ENCODE measurements around the gene TPCN2. TPM values are rescaled to one million over a fixed set of nuclear protein-coding genes. Genes with fewer than 3 reads are reported as not detected.

The TPCN2 gene
- total and polyA plus RNA-seq, 2 of the 4 experiments (the other 2 are of a cell fraction): 3.4 to 8.0 TPM

- TF ChIP-seq, protein P1, sequence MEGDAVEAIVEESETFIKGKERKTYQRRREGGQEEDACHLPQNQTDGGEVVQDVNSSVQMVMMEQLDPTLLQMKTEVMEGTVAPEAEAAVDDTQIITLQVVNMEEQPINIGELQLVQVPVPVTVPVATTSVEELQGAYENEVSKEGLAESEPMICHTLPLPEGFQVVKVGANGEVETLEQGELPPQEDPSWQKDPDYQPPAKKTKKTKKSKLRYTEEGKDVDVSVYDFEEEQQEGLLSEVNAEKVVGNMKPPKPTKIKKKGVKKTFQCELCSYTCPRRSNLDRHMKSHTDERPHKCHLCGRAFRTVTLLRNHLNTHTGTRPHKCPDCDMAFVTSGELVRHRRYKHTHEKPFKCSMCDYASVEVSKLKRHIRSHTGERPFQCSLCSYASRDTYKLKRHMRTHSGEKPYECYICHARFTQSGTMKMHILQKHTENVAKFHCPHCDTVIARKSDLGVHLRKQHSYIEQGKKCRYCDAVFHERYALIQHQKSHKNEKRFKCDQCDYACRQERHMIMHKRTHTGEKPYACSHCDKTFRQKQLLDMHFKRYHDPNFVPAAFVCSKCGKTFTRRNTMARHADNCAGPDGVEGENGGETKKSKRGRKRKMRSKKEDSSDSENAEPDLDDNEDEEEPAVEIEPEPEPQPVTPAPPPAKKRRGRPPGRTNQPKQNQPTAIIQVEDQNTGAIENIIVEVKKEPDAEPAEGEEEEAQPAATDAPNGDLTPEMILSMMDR (conservative IDR thresholded peaks at IDR 0.05; ENCODE audit: low read depth, low read length): no peak
- TF ChIP-seq RAD21 (IDR thresholded peaks at IDR 0.05; ENCODE audit: low read length): no peak
These were observed at the start of gene TPCN2 (continued) for GRCh38 chr11:69048694-69049489.

All from IMR-90 (cell line).